Measurements from ENCODE around the gene GDF15.

- TF ChIP-seq CTCF (optimal IDR thresholded peaks at IDR 0.05 in 1 of 3, IDR thresholded peaks at IDR 0.05 in 1 of 3, conservative IDR thresholded peaks at IDR 0.05 in 1 of 3; ENCODE audit: extremely low read depth in 1 of 3, insufficient read depth in 2 of 3, low read length in 3 of 3) (no peak), EZH2 (IDR thresholded peaks at IDR 0.05; ENCODE audit: low read length) (no peak)
Measured at GRCh38 chr19:18399008-18399407, 13.1 kb downstream of the GDF15 start.

All from keratinocyte (primary cell).